KMS-11 (cell line): ENCODE results near the gene DNAJB6.

Source experiments
- H2AFZ ChIP-seq: fragments of 200-600 bp; sonication (generic); 2 replicates; pipeline ENCODE4 v1.6.1; 2016; ENCODE audit warnings: antibody characterized with exemption, mixed run types, low read depth
- H3K27ac ChIP-seq: fragments of 200-600 bp; sonication (generic); 2 replicates; pipeline ENCODE4 v1.6.1; 2016; ENCODE audit warnings: mild to moderate bottlenecking, mixed run types
- H3K27me3 ChIP-seq: fragments of 200-600 bp; sonication (generic); 2 replicates; pipeline ENCODE4 v1.6.1; 2017; ENCODE audit warnings: mild to moderate bottlenecking, low read depth, mixed run types, moderate library complexity; ENCODE audit not compliant: insufficient read depth
- H3K36me3 ChIP-seq: fragments of 200-600 bp; sonication (generic); 2 replicates; pipeline ENCODE4 v1.6.1; 2017; ENCODE audit warnings: mild to moderate bottlenecking, mixed run types; ENCODE audit not compliant: insufficient read depth
- H3K4me1 ChIP-seq: fragments of 200-600 bp; sonication (generic); 2 replicates; pipeline ENCODE4 v1.6.1; 2016; ENCODE audit warnings: mild to moderate bottlenecking, low read depth, mixed run types; ENCODE audit not compliant: poor library complexity, severe bottlenecking
- H3K4me2 ChIP-seq: fragments of 200-600 bp; sonication (generic); 2 replicates; pipeline ENCODE4 v1.7.0; 2016; ENCODE audit warnings: mild to moderate bottlenecking, mixed run types
- H3K4me3 ChIP-seq: fragments of 200-600 bp; sonication (generic); IDR thresholded peaks from 2 replicates; pipeline ENCODE4 v1.6.1; 2017; ENCODE audit warnings: low read depth, low read length, mixed read lengths; ENCODE audit not compliant: insufficient read depth
- H3K79me2 ChIP-seq: fragments of 200-600 bp; sonication (generic); 2 replicates; pipeline ENCODE4 v1.6.1; 2016; ENCODE audit warnings: low read depth, mixed run types; ENCODE audit not compliant: insufficient read depth
- H3K9ac ChIP-seq: fragments of 200-600 bp; sonication (generic); 2 replicates; pipeline ENCODE4 v1.6.1; 2016; ENCODE audit warnings: mild to moderate bottlenecking, mixed run types
- H4K20me1 ChIP-seq: fragments of 200-600 bp; sonication (generic); 2 replicates; pipeline ENCODE4 v1.6.1; 2016; ENCODE audit warnings: mild to moderate bottlenecking, mixed run types; ENCODE audit not compliant: insufficient read depth
- CTCF ChIP-seq: fragments of 200-600 bp; sonication (generic); conservative IDR thresholded peaks from 2 replicates; pipeline ENCODE4 v1.6.1; 2017; ENCODE audit warnings: low read depth, mild to moderate bottlenecking, antibody characterized with exemption, low read length, moderate library complexity, mixed read lengths

DNAJB6 gene

GRCh38 chr7:157357129-157358040 is 20.6 kb downstream of the DNAJB6 start:
- H3K4me2 ChIP-seq, result no peak overlapping the region
- no peak for TF ChIP-seq CTCF
- H3K79me2 ChIP-seq, result peaks cover 98% of the 10 kb centered on the region
- no peak overlapping the region for H3K4me3 ChIP-seq
- peaks cover 66% of the 10 kb centered on the region for H4K20me1 ChIP-seq
- H3K36me3 ChIP-seq, result peaks cover 21% of the 10 kb centered on the region; the same call in 1 of the 2 replicates
- H3K4me1 ChIP-seq, result no peaks in the 10 kb centered on the region
- H2AFZ ChIP-seq, result no peak overlapping the region
- no peaks in the 10 kb centered on the region for H3K27me3 ChIP-seq
- H3K27ac ChIP-seq, result no peak overlapping the region
- no peak overlapping the region for H3K9ac ChIP-seq

GRCh38 chr7:157358041-157358752 is 21.4 kb downstream of the DNAJB6 start:
- Histone ChIP-seq H3K27ac (no peak overlapping the region), H3K36me3 (peaks cover 24% of the 10 kb centered on the region; the same call in 1 of the 2 replicates), H4K20me1 (peaks cover 58% of the 10 kb centered on the region), H3K9ac (no peak overlapping the region), H3K4me3 (no peak overlapping the region), H3K79me2 (peaks cover 98% of the 10 kb centered on the region), H3K27me3 (no peaks in the 10 kb centered on the region), H3K4me1 (no peaks in the 10 kb centered on the region), H3K4me2 (no peak overlapping the region), H2AFZ (no peak overlapping the region)
- TF ChIP-seq CTCF, result no peak

- H3K79me2 ChIP-seq, result peaks cover 98% of the 10 kb centered on the region
- H4K20me1 ChIP-seq, result peaks cover 53% of the 10 kb centered on the region
- H3K4me3 ChIP-seq, result no peak overlapping the region
- no peak overlapping the region for H3K9ac ChIP-seq
- H3K27me3 ChIP-seq, result no peaks in the 10 kb centered on the region
- no peak overlapping the region for H3K27ac ChIP-seq
- no peak overlapping the region for H2AFZ ChIP-seq
- no peaks in the 10 kb centered on the region for H3K4me1 ChIP-seq
- no peak overlapping the region for H3K4me2 ChIP-seq
- H3K36me3 ChIP-seq, result peaks cover 29% of the 10 kb centered on the region; the same call in 1 of the 2 replicates
- TF ChIP-seq CTCF, result no peak
Measured at GRCh38 chr7:157358753-157359096, 21.9 kb downstream of the DNAJB6 start.

GRCh38 chr7:157359581-157359980 is 22.8 kb downstream of the DNAJB6 start:
- H2AFZ ChIP-seq, result no peak overlapping the region
- no peak overlapping the region for H3K9ac ChIP-seq
- peaks cover 49% of the 10 kb centered on the region for H4K20me1 ChIP-seq
- H3K4me1 ChIP-seq, result no peaks in the 10 kb centered on the region
- peaks cover 98% of the 10 kb centered on the region for H3K79me2 ChIP-seq
- peaks cover 34% of the 10 kb centered on the region; the same call in 1 of the 2 replicates for H3K36me3 ChIP-seq
- H3K27me3 ChIP-seq, result no peaks in the 10 kb centered on the region
- no peak overlapping the region for H3K27ac ChIP-seq
- no peak for TF ChIP-seq CTCF
- H3K4me2 ChIP-seq, result no peak overlapping the region
- no peak overlapping the region for H3K4me3 ChIP-seq
